T-helper 1 cell (primary cell): ENCODE measurements around the gene TLE4.

Source experiments
- DNase-seq, 5 donors: peaks; one replicate each; pipeline ENCODE4 v3.0.0-alpha.2; 2012 to 2020

The TLE4 gene

GRCh38 chr9:79572032-79572607, 355 bp downstream of the TLE4 start:
- DNase-seq, result peak in 1 of 5 donors; percentile 17

DNA sequence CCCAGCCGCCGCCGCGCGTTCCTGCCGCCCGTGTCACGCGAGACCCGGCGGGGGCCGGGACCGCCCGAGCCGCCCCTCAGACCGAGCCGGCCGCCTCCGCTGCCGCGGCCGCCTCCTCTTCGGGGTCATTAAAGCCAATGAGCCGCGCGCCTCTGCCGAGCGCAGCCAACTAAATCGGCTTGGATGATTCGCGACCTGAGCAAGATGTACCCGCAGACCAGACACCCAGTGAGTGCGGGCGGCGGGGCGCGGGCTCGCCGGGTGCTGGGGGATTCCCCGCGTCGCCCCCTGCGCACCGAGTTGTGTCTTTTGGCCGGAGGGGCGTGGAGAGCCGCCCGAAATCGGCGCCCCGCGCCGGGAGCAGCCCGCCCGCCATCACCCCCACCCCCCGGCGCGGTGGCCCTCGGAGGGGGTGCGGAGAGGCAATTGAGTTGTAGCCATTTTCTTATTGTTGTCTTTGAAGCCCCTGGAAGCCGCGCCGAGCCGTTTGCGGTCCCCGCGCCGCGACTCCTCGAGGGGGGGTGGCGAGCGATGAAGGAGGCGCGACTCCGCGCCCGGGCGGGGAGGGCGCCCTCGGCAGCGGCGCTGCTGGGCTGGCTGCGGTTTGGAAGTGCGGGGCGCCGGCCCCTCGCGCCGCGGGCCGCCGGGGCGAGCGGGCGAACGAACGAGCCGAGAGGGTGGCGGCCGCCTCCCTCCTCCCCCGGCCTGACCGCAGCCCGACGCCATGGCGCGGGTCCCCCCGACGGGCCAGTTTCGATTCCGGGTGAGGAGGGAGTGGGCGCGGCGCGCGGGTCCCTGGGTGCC, 1.0 kb downstream of the TLE4 start:
- DNase-seq, result peak; percentile 46 to 67 (median 55)

DNA sequence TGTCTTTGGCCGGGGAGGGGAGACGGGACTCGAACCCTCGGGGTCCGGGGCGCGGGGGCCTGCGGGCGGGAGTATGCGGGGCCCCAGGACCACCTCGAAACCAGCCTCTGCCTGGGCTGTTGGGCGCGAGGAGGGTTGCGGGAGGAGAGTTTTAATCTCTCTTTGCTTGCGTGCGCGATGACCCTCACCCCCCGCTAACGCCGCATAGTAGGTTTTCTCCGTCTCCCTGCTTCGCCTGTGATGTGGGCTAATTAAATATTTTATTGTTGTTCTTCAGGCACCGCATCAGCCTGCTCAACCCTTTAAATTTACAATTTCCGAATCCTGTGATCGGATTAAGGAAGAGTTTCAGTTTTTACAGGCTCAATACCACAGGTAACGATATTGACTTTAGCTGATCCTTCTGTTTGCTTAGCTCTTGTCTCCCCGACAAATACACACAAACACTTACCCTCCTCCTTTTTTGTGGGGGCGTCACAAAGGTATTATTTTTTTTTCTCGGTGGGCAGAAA, 1.7 kb downstream of the TLE4 start:
- no peak for DNase-seq

DNA sequence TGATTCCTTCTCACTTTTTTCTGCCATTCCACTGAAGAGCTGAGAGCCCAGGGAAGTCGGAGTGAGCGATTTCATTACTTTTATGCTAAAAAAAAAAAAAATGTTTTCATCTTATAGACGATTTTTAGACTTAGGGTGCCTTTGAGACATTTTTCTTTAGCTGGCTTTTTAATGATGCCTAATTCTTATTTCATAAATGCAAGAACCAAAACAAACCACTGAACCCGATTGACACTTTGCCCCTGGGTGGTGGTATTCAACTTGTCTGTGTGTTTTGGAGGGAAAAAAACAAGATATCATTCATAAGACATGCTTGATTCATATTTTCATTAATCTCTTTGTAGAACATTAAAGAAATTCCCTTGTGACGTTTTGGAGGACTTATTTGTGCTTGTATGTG, 2.4 kb downstream of the TLE4 start:
- no peak for DNase-seq

DNA sequence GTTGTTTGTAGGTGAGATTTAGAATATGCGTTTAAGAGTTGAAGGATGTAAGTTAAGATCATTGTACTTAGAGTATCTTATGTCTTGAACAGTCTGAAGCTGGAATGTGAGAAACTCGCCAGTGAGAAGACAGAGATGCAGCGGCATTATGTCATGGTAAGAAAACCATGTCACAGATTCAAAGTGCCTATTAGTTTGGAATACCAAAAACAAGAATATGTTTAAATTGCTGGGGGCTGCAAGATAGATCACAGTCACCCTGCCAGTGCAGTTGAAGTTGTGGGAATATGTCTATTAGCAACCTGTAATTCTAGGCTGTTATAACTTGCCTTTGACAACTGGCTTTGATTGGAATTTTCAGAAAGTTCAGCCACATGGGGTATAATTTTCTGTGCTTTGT, 3.0 kb downstream of the TLE4 start:
- DNase-seq, result no peak

GRCh38 chr9:79575547-79575946, 3.8 kb downstream of the TLE4 start:
- no peak for DNase-seq

DNA sequence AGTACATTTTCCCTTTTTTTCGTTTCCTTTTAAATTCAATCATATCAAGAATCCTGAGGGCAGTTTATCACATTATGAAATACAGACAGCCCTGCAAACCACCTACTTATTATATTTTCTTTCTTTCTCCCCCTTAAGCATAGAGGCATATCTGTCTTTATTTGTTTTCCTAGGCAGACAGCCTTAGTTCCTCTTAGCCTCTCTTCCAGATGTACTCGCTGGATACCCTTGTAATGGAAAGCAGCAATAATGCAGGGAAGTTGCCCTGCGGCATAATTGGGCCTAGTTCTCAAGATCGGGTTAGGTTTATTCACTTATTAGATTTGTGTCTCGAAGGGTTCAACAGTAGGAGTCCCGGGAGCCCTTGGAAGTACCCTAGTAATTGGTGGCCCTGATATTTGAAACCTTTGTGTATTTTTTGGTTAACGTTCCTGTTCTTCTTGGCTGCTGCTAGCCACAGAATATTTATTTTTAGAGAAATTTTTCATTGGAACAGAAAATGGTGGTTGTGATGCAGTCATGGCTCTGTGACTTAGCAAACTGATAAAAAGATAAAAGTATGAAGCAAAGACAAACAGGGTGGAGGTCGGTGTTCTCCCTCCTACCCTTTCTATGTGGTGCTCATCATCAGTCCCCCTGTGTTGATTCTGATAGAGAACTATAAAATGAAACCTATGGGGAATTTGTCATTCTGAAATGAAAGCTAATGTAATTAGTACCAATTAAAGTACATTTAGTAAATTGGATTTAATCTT, 6.4 kb downstream of the TLE4 start:
- no peak for DNase-seq

DNA sequence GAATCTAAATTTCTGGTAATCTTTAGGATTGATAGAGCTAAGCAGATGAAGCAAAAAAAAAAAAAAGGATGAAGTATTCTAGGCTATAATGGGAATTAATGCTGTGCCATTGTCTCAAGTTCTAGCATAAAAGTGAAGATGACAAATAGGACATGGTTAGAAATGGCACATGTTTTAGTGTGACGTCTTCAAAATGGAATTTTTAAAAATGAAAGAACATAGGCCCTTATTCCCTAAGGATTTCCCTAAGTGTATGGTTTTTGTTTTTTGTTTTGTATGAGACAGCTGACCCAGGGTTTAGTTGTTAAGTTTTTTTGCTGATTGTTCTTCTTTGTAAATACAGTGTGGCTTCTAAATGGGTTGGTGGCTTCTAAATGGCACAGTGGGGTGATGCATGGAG, 7.1 kb downstream of the TLE4 start:
- DNase-seq, result no peak

GRCh38 chr9:79579624-79580023, 7.9 kb downstream of the TLE4 start:
- no peak for DNase-seq

DNA sequence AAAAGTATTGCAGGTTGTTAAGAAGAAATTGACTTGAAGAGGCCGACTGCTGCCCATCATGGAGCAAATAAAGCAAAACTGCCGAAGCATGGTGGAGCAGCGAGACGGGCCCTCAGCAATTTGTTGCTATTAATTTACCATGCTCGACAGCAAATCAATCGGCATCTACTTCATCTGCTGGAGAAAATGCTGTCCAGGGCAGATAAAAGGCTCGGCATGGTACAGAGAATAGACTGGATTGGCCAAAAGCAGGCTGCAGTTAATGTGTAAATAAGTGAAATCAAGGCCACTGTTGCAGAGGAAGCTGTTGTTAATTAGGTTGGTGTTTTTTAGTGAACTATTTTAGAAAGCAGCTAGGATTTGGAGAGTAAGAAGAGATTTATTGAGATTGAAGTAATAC, 8.3 kb downstream of the TLE4 start:
- DNase-seq, result no peak

- DNase-seq, result peak in 1 of 5 donors; percentile 18
Measured at GRCh38 chr9:79581388-79581787, 9.6 kb downstream of the TLE4 start.

DNA sequence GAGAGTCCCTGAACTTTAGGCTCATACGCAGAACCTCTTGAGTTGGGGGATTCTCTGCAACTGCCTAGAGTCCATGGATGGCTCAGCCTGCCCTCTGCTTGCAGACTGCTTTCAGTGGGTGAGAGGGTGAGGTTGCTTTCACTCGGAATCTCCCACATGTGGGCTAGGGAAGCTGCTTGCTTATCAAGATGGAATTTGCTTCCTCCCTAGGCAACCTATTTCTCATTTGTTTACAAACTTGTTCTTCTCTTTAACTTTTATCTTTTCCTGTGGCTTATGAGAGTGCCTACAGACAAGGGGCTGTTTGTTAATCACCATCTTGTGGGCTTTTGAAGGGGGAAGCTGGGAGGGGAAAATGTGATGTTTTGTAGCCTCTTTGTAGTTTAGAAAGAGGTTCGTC, 10.0 kb downstream of the TLE4 start:
- DNase-seq, result peak in 2 of 5 donors; percentile 19 to 20

DNA sequence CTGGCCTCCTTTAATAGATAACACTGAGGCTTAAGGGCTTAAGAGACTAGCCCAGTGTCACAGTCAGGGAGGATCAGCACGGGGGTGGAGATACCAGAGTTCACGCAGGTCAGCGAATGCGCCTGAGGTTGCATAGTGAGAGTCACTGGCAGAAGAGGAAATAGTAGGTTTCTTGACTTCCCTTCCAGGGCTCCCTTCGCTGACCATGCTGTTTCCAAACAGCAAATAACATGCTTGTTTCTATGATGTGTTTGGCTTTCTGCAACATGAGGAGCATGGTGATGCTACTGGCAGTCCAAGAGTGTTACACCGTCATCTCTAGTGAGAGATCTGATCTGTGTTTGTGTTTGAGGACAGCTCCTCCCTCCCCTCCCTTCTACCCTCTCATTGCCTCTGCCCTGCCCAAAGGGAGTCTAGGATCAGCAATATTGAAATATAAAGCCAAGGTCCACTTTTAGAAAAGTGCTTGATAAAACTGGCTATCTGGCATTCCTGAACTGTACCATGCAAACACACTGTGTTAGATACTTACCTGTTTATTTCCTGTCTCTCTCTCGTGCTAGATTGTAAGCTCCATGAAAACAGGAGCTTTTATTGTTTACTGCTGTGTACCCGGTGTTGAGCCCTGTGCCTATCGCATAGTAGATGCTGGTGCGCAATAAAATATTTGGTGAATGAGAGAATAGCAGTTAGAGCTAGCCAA, 12.3 kb downstream of the TLE4 start:
- DNase-seq, result peak in 1 of 5 donors; percentile 32

DNA sequence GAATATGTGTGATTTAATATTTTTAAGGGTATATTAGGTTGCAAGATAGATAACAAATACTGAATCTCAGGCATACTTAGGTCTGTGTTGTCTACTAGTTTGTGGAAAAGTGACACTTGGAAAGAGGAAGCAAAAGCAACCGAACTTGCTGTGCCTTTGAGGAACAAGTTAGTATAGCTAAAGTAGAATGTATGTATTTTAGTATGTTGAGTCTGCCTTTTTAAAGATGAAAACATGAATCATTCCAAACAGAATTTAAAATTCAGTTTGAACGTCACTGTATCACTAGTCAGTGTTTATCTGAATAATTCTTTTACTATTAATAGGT, 12.9 kb downstream of the TLE4 start:
- DNase-seq, result no peak

DNA sequence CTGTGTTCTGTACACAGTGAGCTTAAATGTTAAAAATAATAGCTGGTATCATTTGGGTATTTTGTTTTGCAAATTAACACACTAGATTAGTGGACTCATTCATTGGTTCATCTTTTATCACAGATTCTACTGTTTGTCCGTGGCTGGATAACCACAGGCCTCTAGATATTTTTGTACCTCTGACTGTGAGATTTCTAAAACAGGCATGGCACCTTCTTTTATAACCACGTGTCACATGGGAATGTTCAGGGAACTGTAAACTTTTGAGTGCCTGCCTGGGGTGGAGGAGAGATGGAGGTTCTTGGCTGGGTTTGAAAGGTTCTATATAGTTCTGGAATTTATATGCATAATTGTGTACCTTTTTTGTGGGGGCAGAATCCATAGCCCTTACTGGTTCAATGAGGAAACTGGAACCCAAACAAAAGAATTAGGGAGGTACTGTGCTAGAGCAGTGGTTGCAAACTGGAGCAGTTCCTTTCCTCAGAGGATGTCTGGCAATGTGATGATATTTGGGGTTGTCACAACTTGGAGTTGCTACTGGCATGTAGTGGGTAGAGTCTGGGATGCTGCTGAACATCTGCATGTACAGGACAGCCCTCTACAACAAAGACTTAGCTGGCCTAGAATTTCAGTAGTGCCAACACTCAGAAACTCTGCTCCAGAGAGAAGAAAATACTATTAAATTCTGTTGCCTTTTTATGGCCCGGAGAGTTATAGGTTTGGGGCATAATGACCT, 16.9 kb downstream of the TLE4 start:
- DNase-seq, result no peak

- DNase-seq, result no peak
Measured at GRCh38 chr9:79591458-79591857, 19.7 kb downstream of the TLE4 start.

- peak in 1 of 5 donors; percentile 67 for DNase-seq
Measured at GRCh38 chr9:79592726-79593493, 21.1 kb downstream of the TLE4 start.

DNA sequence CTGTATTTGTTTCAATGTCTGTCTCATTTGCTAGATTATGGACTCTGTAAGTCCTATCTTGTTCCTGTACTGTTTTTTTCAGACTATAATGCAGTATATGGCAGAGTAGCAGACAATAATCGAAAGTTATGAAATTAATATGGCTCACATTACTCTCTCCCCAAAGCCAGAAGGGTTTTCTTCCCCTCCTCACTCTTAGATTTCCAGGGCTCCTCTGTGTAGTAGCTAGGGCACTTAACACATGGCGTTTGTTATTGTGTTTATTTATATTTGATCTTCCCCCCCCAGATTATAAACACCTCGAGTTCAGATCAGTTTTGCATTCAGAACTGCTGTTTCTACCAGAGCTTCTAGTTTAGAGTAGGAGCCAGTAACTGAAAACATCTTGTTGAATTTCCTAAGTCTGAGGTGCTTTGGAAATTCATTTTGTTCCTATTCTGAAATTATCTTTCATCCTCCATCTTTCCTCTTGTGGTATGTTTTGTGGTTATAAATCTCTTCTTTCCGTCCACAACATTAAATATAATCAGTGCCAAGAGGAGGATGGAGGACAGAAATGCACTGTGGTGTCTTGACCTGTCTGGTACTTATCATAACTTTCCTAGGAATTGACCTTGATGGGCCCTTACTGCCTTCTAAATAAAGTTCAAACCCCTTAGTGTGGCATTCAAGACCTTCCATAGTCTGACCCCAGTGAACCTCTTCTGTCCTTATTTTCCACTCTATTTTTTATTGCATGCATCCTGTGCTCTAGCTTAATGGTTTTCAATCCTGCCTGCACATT, 27.0 kb downstream of the TLE4 start:
- DNase-seq, result no peak

GRCh38 chr9:79600466-79600865, 28.7 kb downstream of the TLE4 start:
- no peak for DNase-seq

- DNase-seq, result no peak
Measured at GRCh38 chr9:79603222-79603920, 31.6 kb downstream of the TLE4 start.
